ENCODE data around the gene NOD1. TPM values are rescaled to one million over a fixed set of nuclear protein-coding genes. Genes with fewer than 3 reads are reported as not detected.

The NOD1 gene
- polyA plus RNA-seq, 2 of the 4 experiments (the other 2 are of a cell fraction): 4.8 to 6.5 TPM

DNA sequence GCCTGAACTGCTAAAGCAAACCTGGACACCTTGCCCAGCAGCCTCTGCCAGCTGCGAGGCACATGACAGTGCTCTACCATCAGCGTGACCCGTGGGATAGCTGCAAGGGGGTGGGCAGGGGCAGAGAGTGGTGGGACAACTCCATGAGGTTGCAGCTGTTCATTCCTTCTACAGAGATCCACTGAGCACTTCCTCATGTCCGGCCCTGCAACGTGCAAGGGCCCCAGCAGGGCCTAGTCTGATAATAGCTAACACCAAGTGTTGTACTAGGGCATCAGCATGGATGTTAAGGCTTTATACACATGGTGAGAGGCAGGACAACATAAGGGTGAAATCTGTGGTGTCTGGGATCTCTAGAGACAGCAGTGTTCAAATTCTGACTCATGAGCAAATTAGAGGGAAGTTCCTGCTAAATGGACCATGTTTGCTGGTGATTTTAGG lies 14.3 kb downstream of the NOD1 start (continued):
- TF ChIP-seq, protein P1, sequence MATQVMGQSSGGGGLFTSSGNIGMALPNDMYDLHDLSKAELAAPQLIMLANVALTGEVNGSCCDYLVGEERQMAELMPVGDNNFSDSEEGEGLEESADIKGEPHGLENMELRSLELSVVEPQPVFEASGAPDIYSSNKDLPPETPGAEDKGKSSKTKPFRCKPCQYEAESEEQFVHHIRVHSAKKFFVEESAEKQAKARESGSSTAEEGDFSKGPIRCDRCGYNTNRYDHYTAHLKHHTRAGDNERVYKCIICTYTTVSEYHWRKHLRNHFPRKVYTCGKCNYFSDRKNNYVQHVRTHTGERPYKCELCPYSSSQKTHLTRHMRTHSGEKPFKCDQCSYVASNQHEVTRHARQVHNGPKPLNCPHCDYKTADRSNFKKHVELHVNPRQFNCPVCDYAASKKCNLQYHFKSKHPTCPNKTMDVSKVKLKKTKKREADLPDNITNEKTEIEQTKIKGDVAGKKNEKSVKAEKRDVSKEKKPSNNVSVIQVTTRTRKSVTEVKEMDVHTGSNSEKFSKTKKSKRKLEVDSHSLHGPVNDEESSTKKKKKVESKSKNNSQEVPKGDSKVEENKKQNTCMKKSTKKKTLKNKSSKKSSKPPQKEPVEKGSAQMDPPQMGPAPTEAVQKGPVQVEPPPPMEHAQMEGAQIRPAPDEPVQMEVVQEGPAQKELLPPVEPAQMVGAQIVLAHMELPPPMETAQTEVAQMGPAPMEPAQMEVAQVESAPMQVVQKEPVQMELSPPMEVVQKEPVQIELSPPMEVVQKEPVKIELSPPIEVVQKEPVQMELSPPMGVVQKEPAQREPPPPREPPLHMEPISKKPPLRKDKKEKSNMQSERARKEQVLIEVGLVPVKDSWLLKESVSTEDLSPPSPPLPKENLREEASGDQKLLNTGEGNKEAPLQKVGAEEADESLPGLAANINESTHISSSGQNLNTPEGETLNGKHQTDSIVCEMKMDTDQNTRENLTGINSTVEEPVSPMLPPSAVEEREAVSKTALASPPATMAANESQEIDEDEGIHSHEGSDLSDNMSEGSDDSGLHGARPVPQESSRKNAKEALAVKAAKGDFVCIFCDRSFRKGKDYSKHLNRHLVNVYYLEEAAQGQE (IDR thresholded peaks at IDR 0.05): no peak
- no peak for TF ChIP-seq RFX5 (IDR thresholded peaks at IDR 0.05)
- TF ChIP-seq ESRRA (IDR thresholded peaks at IDR 0.05; ENCODE audit: borderline replicate concordance, low read length): no peak
- TF ChIP-seq CBX2 (IDR thresholded peaks at IDR 0.05; ENCODE audit: borderline replicate concordance, low read depth): no peak
- no peak for TF ChIP-seq BHLHE40 (IDR thresholded peaks at IDR 0.05; ENCODE audit: low read depth, low read length)
- no peak for TF ChIP-seq PBX3 (IDR thresholded peaks at IDR 0.05)
- TF ChIP-seq JUN (IDR thresholded peaks at IDR 0.05): no peak
- no peak for TF ChIP-seq TP53 (CRISPR knock-in tag; IDR thresholded peaks at IDR 0.05)
- TF ChIP-seq CEBPB (IDR thresholded peaks at IDR 0.05): no peak

- no peak overlapping the region for H3K4me2 ChIP-seq
- H3K9me3 ChIP-seq: no peaks in the 10 kb centered on the region
- TF ChIP-seq PBX3 (IDR thresholded peaks at IDR 0.05): no peak
- no peak for TF ChIP-seq EHF (CRISPR knock-in tag; IDR thresholded peaks at IDR 0.05)
- TF ChIP-seq, protein P2, sequence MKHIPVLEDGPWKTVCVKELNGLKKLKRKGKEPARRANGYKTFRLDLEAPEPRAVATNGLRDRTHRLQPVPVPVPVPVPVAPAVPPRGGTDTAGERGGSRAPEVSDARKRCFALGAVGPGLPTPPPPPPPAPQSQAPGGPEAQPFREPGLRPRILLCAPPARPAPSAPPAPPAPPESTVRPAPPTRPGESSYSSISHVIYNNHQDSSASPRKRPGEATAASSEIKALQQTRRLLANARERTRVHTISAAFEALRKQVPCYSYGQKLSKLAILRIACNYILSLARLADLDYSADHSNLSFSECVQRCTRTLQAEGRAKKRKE (CRISPR knock-in tag; IDR thresholded peaks at IDR 0.05; ENCODE audit: low read depth): no peak
- no peak for TF ChIP-seq CBX8 (IDR thresholded peaks at IDR 0.05)
- TF ChIP-seq JUNB (IDR thresholded peaks at IDR 0.05): no peak
- no peak for TF ChIP-seq GATA3 (IDR thresholded peaks at IDR 0.05; ENCODE audit: borderline replicate concordance)
- TF ChIP-seq, protein P3, sequence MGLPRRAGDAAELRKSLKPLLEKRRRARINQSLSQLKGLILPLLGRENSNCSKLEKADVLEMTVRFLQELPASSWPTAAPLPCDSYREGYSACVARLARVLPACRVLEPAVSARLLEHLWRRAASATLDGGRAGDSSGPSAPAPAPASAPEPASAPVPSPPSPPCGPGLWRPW (IDR thresholded peaks at IDR 0.05): no peak
- no peak for ATAC-seq
- ChIA-PET POLR2A (no interaction called here), CTCF (interaction anchor here (1.1 kb wide), 1 partner anchor 11 kb away, joined by 3 read pairs; no protein-coding TSS in a partner anchor)
- WGBS (ENCODE audit: missing lambda C conversion rate): 89% methylated on average over 6 of the region's 6 CpGs
- no peak for DNase-seq (ENCODE audit: low read depth in 1 of 2, low spot score in 1 of 2)
- H3K27ac ChIP-seq: peak overlapping the region in 1 of 2 experiments; percentile 60; a peak in 3 of 6 replicates
- FAIRE-seq: no peak
- H3K4me1 ChIP-seq: peaks cover 62% of the 10 kb centered on the region
- H3K4me3 ChIP-seq: no peak overlapping the region
These were observed 15.0 kb downstream of the NOD1 start for GRCh38 chr7:30463405-30464145.

DNA sequence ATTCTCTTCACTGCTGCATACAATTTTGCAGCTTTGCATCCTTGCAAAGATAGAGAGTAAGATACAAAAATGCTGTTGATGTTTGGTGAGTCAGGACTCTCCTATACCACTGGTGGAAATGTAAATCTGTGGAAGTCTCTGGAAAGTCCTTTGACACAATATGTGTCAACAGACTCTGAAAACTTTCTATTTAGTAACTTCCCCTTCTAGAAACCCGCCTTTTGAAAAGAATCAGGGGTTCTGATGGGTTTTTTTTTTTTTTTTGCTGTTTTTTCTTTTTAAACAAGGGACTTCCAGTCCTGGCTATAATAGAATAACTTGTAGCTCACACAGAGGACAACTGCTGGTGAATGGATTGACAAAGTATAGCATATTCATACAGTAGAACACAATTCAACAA lies 16.4 kb downstream of the NOD1 start:
- TF ChIP-seq TP53 (CRISPR knock-in tag; IDR thresholded peaks at IDR 0.05) (no peak), RCOR1 (IDR thresholded peaks at IDR 0.05; ENCODE audit: low read depth, low read length) (no peak), E2F6 (IDR thresholded peaks at IDR 0.05; ENCODE audit: borderline replicate concordance, low read depth) (no peak), HOXB13 (CRISPR knock-in tag; IDR thresholded peaks at IDR 0.05; ENCODE audit: low read depth) (no peak), FOXS1 (CRISPR knock-in tag; IDR thresholded peaks at IDR 0.05) (no peak), HOXA7 (CRISPR knock-in tag; IDR thresholded peaks at IDR 0.05) (no peak), GATA3 (IDR thresholded peaks at IDR 0.05; ENCODE audit: borderline replicate concordance) (no peak), MAFK (IDR thresholded peaks at IDR 0.05; ENCODE audit: partially characterized antibody) (no peak)
- H3K4me2 ChIP-seq: no peak overlapping the region
- H3K9me3 ChIP-seq: no peaks in the 10 kb centered on the region
- no peak for FAIRE-seq
- WGBS (ENCODE audit: missing lambda C conversion rate): 91% methylated on average over 1 of the region's 1 CpG
- no peak for ATAC-seq
- no peak for DNase-seq (ENCODE audit: low read depth in 1 of 2, low spot score in 1 of 2)
- H3K4me3 ChIP-seq: no peak overlapping the region
- ChIA-PET CTCF (interaction anchor here (0.7 kb wide), 1 partner anchor 236 kb away, joined by 3 read pairs; no protein-coding TSS in a partner anchor), POLR2A (no interaction called here)
- H3K27ac ChIP-seq: peak overlapping the region in 1 of 2 experiments; percentile 12; a peak in 1 of 6 replicates
- H3K4me1 ChIP-seq: peaks cover 67% of the 10 kb centered on the region

All from A549 (cell line).